Measurements from ENCODE around the gene OR10R2. TPM values are rescaled to one million over a fixed set of nuclear protein-coding genes. Genes with fewer than 3 reads are reported as not detected.
"Not testable (repeated sequence)": the region's sequence is repeated elsewhere in the genome, so short reads cannot be mapped to it uniquely, and the experiment has no call there.

Gene OR10R2, protein sequence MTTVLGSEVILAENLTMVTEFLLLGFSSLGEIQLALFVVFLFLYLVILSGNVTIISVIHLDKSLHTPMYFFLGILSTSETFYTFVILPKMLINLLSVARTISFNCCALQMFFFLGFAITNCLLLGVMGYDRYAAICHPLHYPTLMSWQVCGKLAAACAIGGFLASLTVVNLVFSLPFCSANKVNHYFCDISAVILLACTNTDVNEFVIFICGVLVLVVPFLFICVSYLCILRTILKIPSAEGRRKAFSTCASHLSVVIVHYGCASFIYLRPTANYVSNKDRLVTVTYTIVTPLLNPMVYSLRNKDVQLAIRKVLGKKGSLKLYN
- total RNA-seq = not detected

DNA sequence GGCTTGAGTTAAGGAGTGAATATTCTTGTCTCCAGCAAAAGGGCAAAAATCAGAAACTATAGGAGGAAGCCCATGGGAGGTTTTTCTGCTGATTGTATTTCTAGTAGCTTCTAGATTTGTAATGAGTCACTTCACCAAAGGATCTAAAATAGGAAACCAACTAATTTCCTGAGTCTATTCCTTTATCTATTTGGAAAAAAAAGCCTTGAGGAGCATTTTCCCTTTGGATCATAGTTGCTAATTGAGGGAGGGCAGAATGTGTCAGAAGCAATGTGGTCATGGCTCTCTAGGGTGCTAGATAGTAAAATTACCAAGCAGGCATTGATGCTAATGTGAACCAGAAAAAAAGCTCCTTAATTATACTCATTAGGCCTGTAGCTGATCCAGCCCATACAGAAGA is at the start of gene OR10R2:
Gene OR10R2, plus strand, starts transcription at position 301 of the 400 bp plus-strand sequence. CDS start 106 bp downstream, outside the sequence.
- DNase-seq = no peak

- no peak for DNase-seq
Measured at GRCh38 chr1:158425027-158425426, 47.0 kb upstream of the OR10R2 start.

- DNase-seq = no peak
Measured at GRCh38 chr1:158426137-158426536, 45.9 kb upstream of the OR10R2 start, which contains the start of gene OR10K2. TSS of gene OR10K2 (minus strand) at chr1:158426237. CDS start at chr1:158420866, 5,371 bp downstream.

- DNase-seq = not testable (repeated sequence)
Measured at GRCh38 chr1:158430163-158430562, 41.9 kb upstream of the OR10R2 start.

DNA sequence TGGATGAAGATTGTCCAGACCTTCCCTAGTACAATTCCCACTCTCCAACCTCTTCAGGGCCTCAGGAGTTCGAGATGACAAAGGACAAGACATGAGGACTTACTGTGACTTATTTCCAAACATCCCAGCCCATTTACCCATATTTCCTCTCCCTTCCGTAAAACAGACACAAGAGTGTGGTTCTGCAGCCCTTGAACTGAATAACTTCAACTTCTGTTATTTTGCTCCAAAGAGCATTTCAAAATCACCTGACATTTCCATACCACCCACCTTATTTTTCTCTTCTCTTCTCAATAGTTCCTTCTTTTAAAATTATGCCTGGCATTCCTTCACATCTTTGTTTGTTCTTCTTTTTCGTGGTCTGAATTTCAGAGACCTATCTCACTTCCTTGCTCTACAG is 37.3 kb upstream of the OR10R2 start:
- no peak for DNase-seq

DNA sequence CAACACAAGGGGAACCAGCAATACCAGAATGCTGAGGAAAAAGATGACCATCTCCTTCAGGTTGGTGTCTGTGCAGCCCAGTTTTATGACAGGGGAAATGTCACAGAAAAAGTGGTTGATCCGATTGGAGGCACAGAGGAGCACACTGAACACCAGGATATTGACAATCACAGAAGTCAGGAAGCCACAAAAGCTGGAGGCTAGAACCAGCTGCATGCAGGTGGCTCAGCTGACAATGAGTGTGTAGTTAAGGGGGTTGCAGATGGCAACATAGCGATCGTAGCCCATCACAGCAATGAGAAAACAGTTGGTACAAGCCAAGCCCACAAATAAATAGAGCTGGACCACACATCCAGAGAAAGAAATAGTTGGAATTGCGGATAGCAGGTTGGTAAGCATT is 26.6 kb upstream of the OR10R2 start:
- no peak for DNase-seq

GRCh38 chr1:158454537-158454936 is 17.5 kb upstream of the OR10R2 start:
- no peak for DNase-seq

- DNase-seq = no peak
Measured at GRCh38 chr1:158457246-158457645, 14.8 kb upstream of the OR10R2 start.

DNA sequence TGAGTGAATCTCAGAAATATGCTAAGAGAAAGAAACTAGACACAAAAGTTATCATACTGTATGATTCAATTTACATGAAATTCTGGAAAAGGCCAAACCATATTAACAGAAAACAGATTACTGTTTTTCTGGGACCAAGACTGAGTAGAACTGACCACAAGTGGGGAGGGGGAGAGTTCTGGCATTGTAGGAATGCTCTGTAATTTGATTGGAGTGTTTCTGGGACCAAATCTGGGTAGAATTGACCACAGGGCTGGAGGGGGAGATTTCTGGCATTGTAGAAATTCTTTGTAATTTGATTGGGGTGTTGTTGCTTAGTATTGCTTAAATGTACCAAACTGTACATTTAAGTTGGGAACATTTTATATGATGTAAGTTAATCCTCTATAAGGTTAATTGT is 13.8 kb upstream of the OR10R2 start:
- no peak for DNase-seq

GRCh38 chr1:158461534-158461933 is 10.5 kb upstream of the OR10R2 start, which contains the start of gene OR10K1:
TSS of gene OR10K1 (plus strand) at chr1:158461834. CDS start at chr1:158465562, 3,728 bp downstream.
- DNase-seq = no peak

DNA sequence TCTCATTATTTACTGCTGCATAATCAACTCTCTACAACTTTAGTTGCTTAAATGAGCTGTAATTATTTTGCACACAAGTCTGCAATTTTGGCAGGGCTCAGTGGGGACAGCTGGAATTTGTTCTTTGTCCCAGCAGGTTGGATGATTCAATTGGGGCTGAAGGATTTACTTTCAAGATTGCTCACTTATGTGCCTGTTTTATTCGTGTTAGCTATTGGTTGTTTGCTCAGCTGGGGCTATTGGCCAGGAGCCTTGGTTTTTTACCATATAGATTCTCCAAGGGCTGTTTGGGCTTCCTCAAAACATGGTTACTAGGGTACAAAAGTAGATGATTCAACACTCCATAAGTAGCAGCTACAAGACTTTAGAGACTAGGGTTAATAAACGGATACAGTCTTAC is 13.4 kb downstream of the OR10R2 start:
- no peak for DNase-seq

GRCh38 chr1:158491316-158491715 is 19.3 kb downstream of the OR10R2 start:
- DNase-seq = no peak

DNA sequence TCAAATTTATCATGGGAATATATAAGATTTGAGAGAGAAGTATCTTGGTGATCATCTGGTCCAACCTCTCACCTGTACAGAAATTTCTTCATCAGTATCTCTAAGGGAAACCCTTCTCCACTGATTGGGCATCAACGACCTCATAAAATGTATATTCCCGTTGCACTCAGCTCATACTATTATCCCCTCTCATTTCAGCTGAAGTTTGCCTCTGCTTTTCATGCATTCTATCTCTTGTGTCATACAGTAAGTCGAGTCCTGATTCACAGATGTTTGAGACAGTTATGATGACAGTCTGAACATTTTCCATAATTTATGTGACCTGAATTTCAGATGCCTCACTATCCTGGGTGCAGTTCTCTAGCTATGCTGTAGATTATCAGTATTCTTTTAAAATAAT is 21.0 kb downstream of the OR10R2 start:
- DNase-seq = no peak

- DNase-seq = no peak
Measured at GRCh38 chr1:158494796-158495195, 22.8 kb downstream of the OR10R2 start.

DNA sequence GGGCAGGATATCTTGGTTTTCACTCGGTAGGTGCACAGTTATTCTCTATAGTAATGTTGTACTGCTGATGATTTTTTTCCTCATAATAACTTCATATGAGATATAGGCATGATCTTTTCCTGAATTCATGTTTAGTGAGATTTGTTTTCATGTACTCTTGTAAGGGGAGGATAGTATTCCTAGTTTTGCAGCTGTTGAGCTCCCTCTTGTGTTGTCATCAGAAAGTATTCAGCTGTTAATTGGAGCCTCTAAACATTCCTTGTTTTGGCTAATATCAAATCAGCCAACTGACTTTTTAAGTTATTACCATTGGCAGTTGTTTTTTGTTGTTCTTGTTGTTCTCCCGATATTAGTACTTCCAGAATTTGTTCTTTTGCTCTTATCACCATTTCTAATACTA is 24.4 kb downstream of the OR10R2 start:
- DNase-seq = no peak

- no peak for DNase-seq
Measured at GRCh38 chr1:158506369-158506987, 34.5 kb downstream of the OR10R2 start.

GRCh38 chr1:158507511-158507910 is 35.5 kb downstream of the OR10R2 start:
- DNase-seq = no peak

DNA sequence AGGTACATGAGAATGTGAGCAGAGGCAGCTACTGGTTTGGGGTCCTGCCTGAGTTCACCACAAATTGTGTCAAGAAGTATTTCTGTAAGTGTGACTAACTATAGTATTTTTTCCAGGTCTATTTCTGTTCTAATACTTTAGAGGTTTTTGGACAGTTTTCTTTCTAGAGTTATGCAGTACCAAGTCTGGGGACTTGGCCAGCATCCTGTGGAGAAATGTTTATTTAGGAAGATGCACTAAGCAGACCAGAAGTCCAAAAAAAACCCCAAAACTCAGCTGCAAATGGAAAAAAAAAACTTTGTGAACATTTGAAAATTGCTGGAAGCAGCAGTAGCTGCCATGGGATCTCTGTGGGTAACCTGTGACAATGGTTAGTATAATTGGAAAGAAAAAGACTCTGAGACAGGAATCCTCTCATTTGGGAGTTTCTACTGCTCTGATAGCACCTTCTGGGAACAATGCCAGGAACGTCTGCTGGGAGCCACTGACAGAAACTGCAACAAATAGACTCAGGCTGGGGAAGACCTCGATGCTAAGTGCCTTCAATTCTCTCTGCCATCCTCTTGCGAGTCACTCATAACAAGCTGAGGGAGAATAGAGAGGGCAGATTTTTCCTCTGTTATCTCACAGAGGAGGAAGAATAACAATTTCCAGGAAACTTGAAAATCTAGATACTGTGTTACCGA is 37.6 kb downstream of the OR10R2 start:
- no peak for DNase-seq

GRCh38 chr1:158516966-158517365 is 44.9 kb downstream of the OR10R2 start:
- no peak for DNase-seq

GRCh38 chr1:158520021-158520420 is 48.0 kb downstream of the OR10R2 start:
- DNase-seq = no peak

DNA sequence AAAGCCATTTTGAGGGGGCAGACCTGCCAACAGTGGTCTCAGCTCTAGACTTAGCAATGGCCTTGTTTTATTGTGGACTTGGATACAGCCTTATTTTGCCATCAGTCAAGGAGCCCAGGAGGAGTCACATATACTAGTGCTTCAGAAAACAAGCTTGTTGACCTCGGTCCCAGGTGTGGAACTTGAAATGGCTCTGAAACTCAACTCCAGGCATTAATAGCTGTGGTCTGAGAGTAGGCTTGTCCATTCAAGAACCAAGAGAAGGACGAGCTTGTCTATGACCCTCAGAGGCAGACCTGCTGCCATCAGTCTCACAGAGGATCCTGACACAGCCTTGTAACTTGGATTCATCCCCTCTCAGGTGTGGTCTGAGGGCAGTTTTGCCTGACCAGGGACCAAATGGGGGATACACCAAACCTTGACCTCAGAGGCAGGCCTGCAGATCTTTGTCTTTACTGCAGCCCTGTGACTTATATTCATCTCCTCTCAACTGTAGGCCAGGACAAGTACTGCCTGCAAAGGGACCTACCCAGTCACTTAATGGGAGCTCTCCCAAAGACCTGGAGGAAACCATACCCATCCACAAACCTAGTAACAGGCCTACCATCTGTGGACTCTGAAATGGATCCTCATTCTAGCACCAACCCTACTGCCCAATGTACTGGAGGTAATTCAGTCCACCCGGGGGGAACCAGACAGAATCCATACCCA is 49.1 kb downstream of the OR10R2 start:
- no peak for DNase-seq

DNA sequence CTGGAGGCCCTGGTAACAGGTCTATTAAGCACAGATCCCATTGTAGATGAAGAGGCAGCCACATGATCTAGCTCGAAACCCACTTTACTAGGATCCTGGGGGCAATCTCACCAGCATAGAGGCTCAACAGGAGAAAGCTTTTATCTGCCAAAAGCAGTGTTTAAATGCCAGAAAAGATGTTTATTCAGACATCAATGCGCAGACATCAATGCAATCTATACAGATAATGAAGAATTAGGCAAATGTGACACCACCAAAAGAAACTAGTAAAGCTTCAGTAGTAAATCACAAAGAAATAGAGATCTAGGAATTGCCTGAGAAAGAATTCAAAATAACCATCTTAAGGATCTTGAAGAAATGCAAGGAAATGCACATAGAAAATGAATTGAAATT is 49.6 kb downstream of the OR10R2 start:
- DNase-seq = no peak

Data from skin of body (tissue), 2 donors.